H9 (cell line): ENCODE measurements around the gene LDLRAD4. TPM values are rescaled to one million over a fixed set of nuclear protein-coding genes. Genes with fewer than 3 reads are reported as not detected.

Source experiments
- DNase-seq: peaks from one replicate; pipeline ENCODE4 v3.0.0-alpha.2; 2017
- H2AFZ ChIP-seq: one replicate; pipeline ENCODE4 v1.6.1; 2013; ENCODE audit warnings: mild to moderate bottlenecking, low read length, control low read depth, moderate library complexity
- H2AK5ac ChIP-seq: 2 replicates; pipeline ENCODE4 v1.6.1; 2013; ENCODE audit warnings: low read length, control low read depth, mixed read lengths; ENCODE audit not compliant: insufficient read length
- H2BK120ac ChIP-seq: one replicate; pipeline ENCODE4 v1.6.1; 2013; ENCODE audit warnings: low read depth, mild to moderate bottlenecking, low read length, control low read depth, inconsistent platforms; ENCODE audit not compliant: poor library complexity, severe bottlenecking
- H2BK12ac ChIP-seq: 2 replicates; pipeline ENCODE4 v1.6.1; 2013; ENCODE audit warnings: low read length, control low read depth, mixed read lengths, low read depth; ENCODE audit not compliant: insufficient read length
- H2BK15ac ChIP-seq: 2 replicates; pipeline ENCODE4 v1.6.1; 2013; ENCODE audit warnings: low read depth, low read length, control low read depth
- H2BK20ac ChIP-seq: one replicate; pipeline ENCODE4 v1.6.1; 2013; ENCODE audit warnings: low read depth, mild to moderate bottlenecking, low read length, control low read depth, inconsistent platforms; ENCODE audit not compliant: poor library complexity, severe bottlenecking
- H2BK5ac ChIP-seq: 2 replicates; pipeline ENCODE4 v1.6.1; 2013; ENCODE audit warnings: low read length, control low read depth, mixed read lengths; ENCODE audit not compliant: insufficient read length
- H3K14ac ChIP-seq: 2 replicates; pipeline ENCODE4 v1.6.1; 2013; ENCODE audit warnings: low read length, control low read depth; ENCODE audit not compliant: insufficient read depth
- H3K18ac ChIP-seq: 2 replicates; pipeline ENCODE4 v1.6.1; 2013; ENCODE audit warnings: low read depth, mild to moderate bottlenecking, mixed read lengths, low read length, control low read depth; ENCODE audit not compliant: insufficient read length
- H3K23ac ChIP-seq: 2 replicates; pipeline ENCODE4 v1.6.1; 2013; ENCODE audit warnings: low read length, control low read depth, mixed read lengths, low read depth; ENCODE audit not compliant: insufficient read length
- H3K23me2 ChIP-seq: 2 replicates; pipeline ENCODE4 v1.6.1; 2013; ENCODE audit warnings: low read depth, mild to moderate bottlenecking, mixed read lengths, low read length, control low read depth; ENCODE audit not compliant: insufficient read length, poor library complexity, severe bottlenecking
- H3K27ac ChIP-seq: 2 replicates; pipeline ENCODE4 v1.5.1; 2013; ENCODE audit warnings: low read length, control low read depth, mixed read lengths, low read depth; ENCODE audit not compliant: insufficient read length
- H3K27me3 ChIP-seq: 2 replicates; pipeline ENCODE4 v1.6.1; 2013; ENCODE audit warnings: low read length, control low read depth, inconsistent platforms; ENCODE audit not compliant: insufficient read depth
- H3K4ac ChIP-seq: 2 replicates; pipeline ENCODE4 v1.6.1; 2013; ENCODE audit warnings: low read depth, mild to moderate bottlenecking, control low read depth, inconsistent platforms, low read length, moderate library complexity
- H3K4me1 ChIP-seq: 2 replicates; pipeline ENCODE4 v1.6.1; 2013; ENCODE audit warnings: low read length, control low read depth, inconsistent platforms; ENCODE audit not compliant: insufficient read depth
- H3K4me2 ChIP-seq: 2 replicates; pipeline ENCODE4 v1.6.1; 2013; ENCODE audit warnings: low read length, control low read depth, mixed read lengths; ENCODE audit not compliant: insufficient read length, insufficient read depth
- H3K56ac ChIP-seq: 2 replicates; pipeline ENCODE4 v1.6.1; 2013; ENCODE audit warnings: low read depth, mild to moderate bottlenecking, mixed read lengths, low read length, control low read depth; ENCODE audit not compliant: insufficient read length
- H3K79me1 ChIP-seq: 2 replicates; pipeline ENCODE4 v1.6.1; 2013; ENCODE audit warnings: low read depth, mild to moderate bottlenecking, moderate library complexity, low read length, control low read depth, inconsistent platforms; ENCODE audit not compliant: insufficient read depth, poor library complexity, severe bottlenecking
- H3K79me2 ChIP-seq: 2 replicates; pipeline ENCODE4 v1.6.1; 2013; ENCODE audit warnings: low read length, control low read depth, inconsistent platforms; ENCODE audit not compliant: insufficient read depth
- H3K9ac ChIP-seq: 2 replicates; pipeline ENCODE4 v1.6.1; 2013; ENCODE audit warnings: low read length, control low read depth, mixed read lengths; ENCODE audit not compliant: insufficient read length; ENCODE audit errors: extremely low read depth
- H3K9me3 ChIP-seq: one replicate; pipeline ENCODE4 v1.6.1; 2013; ENCODE audit warnings: low read depth, low read length, inconsistent platforms; ENCODE audit not compliant: control insufficient read depth
- H3T11ph ChIP-seq: one replicate; pipeline ENCODE4 v1.6.1; 2013; ENCODE audit warnings: mild to moderate bottlenecking, low read length, control low read depth, inconsistent platforms
- H4K20me1 ChIP-seq: one replicate; pipeline ENCODE4 v1.6.1; 2013; ENCODE audit not compliant: control insufficient read depth, insufficient read length, insufficient read depth
- H4K5ac ChIP-seq: 2 replicates; pipeline ENCODE4 v1.6.1; 2013; ENCODE audit warnings: low read depth, mild to moderate bottlenecking, mixed read lengths, low read length, control low read depth; ENCODE audit not compliant: insufficient read length
- H4K8ac ChIP-seq: replicated peaks from 2 replicates; pipeline ENCODE4 v1.6.1; 2013; ENCODE audit warnings: low read length, control low read depth, mixed read lengths, low read depth; ENCODE audit not compliant: insufficient read length
- H4K91ac ChIP-seq: 2 replicates; pipeline ENCODE4 v1.6.1; 2013; ENCODE audit warnings: low read depth, mild to moderate bottlenecking, moderate library complexity, mixed read lengths, low read length, control low read depth; ENCODE audit not compliant: insufficient read length
- H3K27ac Mint-ChIP-seq, 3 experiments: 2 replicates in 2 of 3; 3 replicates in 1 of 3; pipeline ENCODE4 v1.8.0; 2020 to 2021; ENCODE audit warnings: mixed read lengths in 3 of 3, mild to moderate bottlenecking in 1 of 3, moderate library complexity in 1 of 3
- H3K27me3 Mint-ChIP-seq: 2 replicates; pipeline ENCODE4 v1.8.0; 2021; ENCODE audit warnings: low read depth, mild to moderate bottlenecking, moderate library complexity, mixed read lengths
- H3K36me3 Mint-ChIP-seq, 3 experiments: 2 replicates in 2 of 3; 3 replicates in 1 of 3; pipeline ENCODE4 v1.8.0; 2020 to 2021; ENCODE audit warnings: low read depth in 3 of 3, mixed read lengths in 3 of 3; ENCODE audit not compliant: insufficient read depth in 1 of 3
- H3K4me1 Mint-ChIP-seq, 2 experiments: 2 replicates each; pipeline ENCODE4 v1.8.0; 2020; ENCODE audit warnings: mixed read lengths in 2 of 2
- H3K4me3 Mint-ChIP-seq, 2 experiments: 2 replicates in 1 of 2; 3 replicates in 1 of 2; pipeline ENCODE4 v1.8.0; 2020 to 2021; ENCODE audit warnings: mild to moderate bottlenecking in 2 of 2, mixed read lengths in 2 of 2, moderate library complexity in 1 of 2
- H3K9me3 Mint-ChIP-seq, 2 experiments: 2 replicates in 1 of 2; 3 replicates in 1 of 2; pipeline ENCODE4 v1.8.0; 2020; ENCODE audit warnings: mild to moderate bottlenecking in 2 of 2, mixed read lengths in 2 of 2, moderate library complexity in 1 of 2
- CTCF ChIP-seq: fragments of 200-600 bp; sonication (generic); conservative IDR thresholded peaks from 3 replicates; pipeline ENCODE4 v1.8.0; 2021; ENCODE audit warnings: antibody characterized with exemption, mild to moderate bottlenecking
- WGBS: extraction: QIAGEN DNeasy Blood & Tissue Kit; methylation state at CpG from one replicate; pipeline ENCODE4 v1.1.7; 2013; ENCODE audit warnings: missing lambda C conversion rate, low lambda C conversion rate, mixed read lengths; ENCODE audit not compliant: insufficient read length; ENCODE audit errors: extremely low coverage; 5-methylcytosine and 5-hydroxymethylcytosine counted together
- total RNA-seq: library from RNA; stranded (reverse); gene quantifications from 2 replicates; pipeline ENCODE4 v1.2.1, GENCODE V29; 2021

The LDLRAD4 gene
- total RNA-seq, 1 experiment from 2014 or later, result 3.9 TPM

- no peaks in the 10 kb centered on the region for H3K9me3 ChIP-seq
- no peak overlapping the region for H2BK5ac ChIP-seq
- H2AK5ac ChIP-seq, result no peak overlapping the region
- H3K23ac ChIP-seq, result no peak overlapping the region
- H3K79me1 ChIP-seq, result no peaks in the 10 kb centered on the region
- no peak overlapping the region for H4K91ac ChIP-seq
- no peak overlapping the region for H2BK15ac ChIP-seq
- no peak overlapping the region for H3K18ac ChIP-seq
- no peak overlapping the region for H2BK12ac ChIP-seq
- H3T11ph ChIP-seq, result no peak overlapping the region
- no peaks in the 10 kb centered on the region for H3K23me2 ChIP-seq
- no peak overlapping the region for H3K4me3 Mint-ChIP-seq
- H3K36me3 Mint-ChIP-seq, result no peaks in the 10 kb centered on the region
- H2AFZ ChIP-seq, result no peak overlapping the region
- DNase-seq, result no peak
- no peak overlapping the region for H3K9ac ChIP-seq
- H3K27ac Mint-ChIP-seq, result no peak overlapping the region
- H3K27me3 Mint-ChIP-seq, result peaks cover 11% of the 10 kb centered on the region
- H3K14ac ChIP-seq, result no peak overlapping the region
- H2BK120ac ChIP-seq, result no peak overlapping the region
- H3K4me2 ChIP-seq, result no peak overlapping the region
- H3K27ac ChIP-seq, result no peak overlapping the region
- H3K4me1 Mint-ChIP-seq, result 0 out of 4 replicates have a peak, but pooled peaks cover 0 to 2% of the 10 kb centered on the region in 2 experiments
- WGBS, result no CpG with 5 or more reads among the region's 6 CpGs
- H3K27me3 ChIP-seq, result no peaks in the 10 kb centered on the region
- H4K5ac ChIP-seq, result no peak overlapping the region
- H4K8ac ChIP-seq, result no peak overlapping the region
- no peak overlapping the region for H3K4ac ChIP-seq
- H3K79me2 ChIP-seq, result no peaks in the 10 kb centered on the region
- H4K20me1 ChIP-seq, result no peaks in the 10 kb centered on the region
- H3K4me1 ChIP-seq, result no peaks in the 10 kb centered on the region
- peaks cover 0 to under 1% of the 10 kb centered on the region in 2 experiments; a peak in 2 of 5 replicates for H3K9me3 Mint-ChIP-seq
- no peak overlapping the region for H2BK20ac ChIP-seq
- H3K56ac ChIP-seq, result no peak overlapping the region
- no peak for TF ChIP-seq CTCF
Measured at GRCh38 chr18:13206301-13206700, 12.3 kb upstream of the LDLRAD4 start.
